T47D (cell line): ENCODE data around the gene DCTN5.

ENCODE experiments used
- DNase-seq, 2 experiments: peaks; one replicate each; pipeline versions ENCODE4 v3.0.0 to v3.0.0-alpha.2; 2011 to 2012; ENCODE audit warnings: low read depth in 1 of 2, low spot score in 1 of 2
- JUND ChIP-seq: IDR thresholded peaks from 2 replicates; pipeline ENCODE4 v1.6.1; 2012; ENCODE audit warnings: low read depth
- in situ Hi-C: cut with HindIII; loops from 2 replicates; pipeline ENCODE4 v1.10.0; 2016; ENCODE audit warnings: low sequenced_read_pairs, low pct_unique_long_range_greater_than_20kb

The DCTN5 gene

DNA sequence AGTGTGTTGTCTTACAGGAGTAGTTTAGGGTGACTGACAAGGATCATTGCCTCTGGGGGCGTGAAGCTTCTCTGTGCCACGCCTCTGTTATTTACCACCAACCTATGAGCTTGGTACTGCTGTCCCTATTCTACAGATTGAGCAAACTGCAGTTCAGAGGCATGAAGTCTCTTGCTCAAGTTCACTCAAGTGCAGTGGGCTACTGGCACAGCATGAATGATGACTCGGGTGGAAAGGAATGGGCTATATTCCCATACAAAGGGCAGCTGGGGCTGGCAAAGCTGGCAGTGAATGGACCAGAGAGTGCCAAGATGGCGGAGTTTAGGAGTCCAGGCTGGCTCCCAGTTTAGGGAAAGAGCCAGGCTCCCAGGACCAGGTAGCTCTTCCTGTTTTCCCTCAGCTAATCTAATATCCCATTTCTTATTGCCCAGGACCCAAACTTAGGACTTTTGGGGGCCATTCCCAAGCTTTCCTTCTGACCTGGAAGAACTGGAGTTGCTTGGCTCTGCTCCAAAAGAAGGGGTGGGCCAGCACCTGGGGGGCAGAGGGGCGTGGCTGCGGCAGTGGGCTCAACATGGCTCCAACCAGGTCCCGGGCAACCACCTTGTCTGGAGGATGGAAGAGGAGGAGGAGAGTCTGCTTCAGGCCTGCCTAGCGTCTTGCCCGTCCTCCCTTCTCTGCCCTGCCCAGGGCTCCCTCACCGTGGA is 50.4 kb downstream of the DCTN5 start:
- peak in 1 of 2 experiments; percentile 52 for DNase-seq
- TF ChIP-seq JUND = no peak
- in situ Hi-C loops = no loop called here

GRCh38 chr16:23692190-23692837 is 51.0 kb downstream of the DCTN5 start:
- no peak for DNase-seq
- no peak for TF ChIP-seq JUND
- in situ Hi-C loops = no loop called here

DNA sequence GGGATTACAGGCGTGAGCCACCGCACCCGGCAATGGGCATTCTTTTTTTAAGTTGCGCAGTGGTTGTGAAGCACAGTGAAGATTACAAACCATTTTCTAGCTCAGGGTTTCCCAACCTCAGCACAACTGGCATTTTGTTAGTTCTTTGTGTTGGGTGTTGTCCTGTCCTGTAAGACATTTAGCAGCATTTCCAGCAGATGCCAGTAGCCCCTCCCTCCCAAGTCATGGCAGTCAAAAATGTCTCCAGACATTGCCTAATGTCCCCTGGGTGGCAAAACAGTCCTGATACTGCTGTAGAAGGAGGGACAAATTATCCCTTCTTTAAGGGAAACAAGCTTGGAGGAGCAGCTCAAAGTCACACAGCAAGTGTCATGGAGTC is 53.0 kb downstream of the DCTN5 start:
- in situ Hi-C loops = no loop called here
- TF ChIP-seq JUND = no peak
- DNase-seq = no peak

- in situ Hi-C loops = no loop called here
- no peak for TF ChIP-seq JUND
These were observed 53.5 kb downstream of the DCTN5 start for GRCh38 chr16:23694644-23695373.

DNA sequence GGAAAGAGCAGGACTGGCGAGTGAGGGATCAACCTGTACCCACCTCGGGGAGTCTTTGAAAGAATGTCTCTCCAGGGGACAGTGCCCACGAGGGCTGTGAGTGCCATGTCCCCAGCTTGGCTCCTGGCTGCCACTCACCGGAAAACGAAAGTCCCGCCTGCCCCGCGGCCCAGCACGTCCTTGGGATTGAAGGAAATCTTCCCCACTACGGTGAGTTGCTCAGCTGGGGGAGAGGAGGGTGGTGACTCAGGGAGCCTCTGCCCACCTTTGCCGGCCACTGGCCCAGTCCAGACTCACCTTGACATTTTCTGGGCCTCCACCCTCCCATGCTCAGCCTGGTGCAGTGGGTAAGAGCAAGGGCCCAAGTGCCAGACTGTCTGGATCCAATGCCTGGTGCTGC is 54.5 kb downstream of the DCTN5 start:
- DNase-seq = no peak
- no peak for TF ChIP-seq JUND
- in situ Hi-C loops = no loop called here

More at GRCh38 chr16:23694644-23695373, 53.5 kb downstream of the DCTN5 start:
- no peak for DNase-seq

DNA sequence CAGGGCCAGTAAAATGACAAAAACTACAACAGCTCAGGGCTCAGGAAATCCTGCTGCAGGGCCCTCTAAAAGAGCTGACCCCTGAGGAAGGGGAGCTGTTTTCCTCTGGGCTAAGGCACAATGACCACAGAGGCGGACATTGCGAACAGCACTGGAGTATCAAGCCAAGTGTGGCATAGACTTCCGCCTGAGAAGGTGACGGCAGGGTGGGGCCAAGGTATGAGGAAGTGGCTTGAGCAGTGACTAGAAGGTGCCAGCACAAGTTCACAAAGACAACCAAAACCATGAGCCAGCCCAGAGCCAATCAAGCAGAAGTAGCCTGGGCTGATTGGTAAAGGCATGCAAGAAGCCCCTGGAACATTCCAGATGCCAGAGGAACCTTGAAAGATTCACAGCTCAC is 57.8 kb downstream of the DCTN5 start:
- in situ Hi-C loops = no loop called here
- DNase-seq = peak in 1 of 2 experiments; percentile 48
- TF ChIP-seq JUND = no peak

DNA sequence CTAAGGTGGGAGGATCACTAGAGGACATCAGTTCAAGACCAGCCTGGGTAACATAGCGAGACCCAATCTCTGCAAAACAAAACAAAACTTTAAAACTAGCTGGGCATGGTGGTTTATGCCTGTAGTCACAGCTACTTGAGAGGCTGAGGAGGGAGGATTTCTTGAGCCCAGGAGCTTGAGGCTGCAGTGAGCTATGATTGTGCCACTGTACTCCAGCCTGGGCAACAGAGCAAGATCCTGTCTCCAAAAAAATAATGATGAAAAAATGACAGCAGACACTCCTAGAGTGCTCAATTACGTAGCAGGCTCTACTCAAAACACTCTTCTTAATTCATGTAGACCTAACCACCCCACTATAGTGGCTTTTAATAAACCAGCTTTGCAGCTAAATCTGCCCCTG is 58.8 kb downstream of the DCTN5 start:
- no peak for TF ChIP-seq JUND
- DNase-seq = no peak
- in situ Hi-C loops = no loop called here

GRCh38 chr16:23700509-23700908 is 59.2 kb downstream of the DCTN5 start:
- TF ChIP-seq JUND = no peak
- in situ Hi-C loops = no loop called here
- DNase-seq = no peak

DNA sequence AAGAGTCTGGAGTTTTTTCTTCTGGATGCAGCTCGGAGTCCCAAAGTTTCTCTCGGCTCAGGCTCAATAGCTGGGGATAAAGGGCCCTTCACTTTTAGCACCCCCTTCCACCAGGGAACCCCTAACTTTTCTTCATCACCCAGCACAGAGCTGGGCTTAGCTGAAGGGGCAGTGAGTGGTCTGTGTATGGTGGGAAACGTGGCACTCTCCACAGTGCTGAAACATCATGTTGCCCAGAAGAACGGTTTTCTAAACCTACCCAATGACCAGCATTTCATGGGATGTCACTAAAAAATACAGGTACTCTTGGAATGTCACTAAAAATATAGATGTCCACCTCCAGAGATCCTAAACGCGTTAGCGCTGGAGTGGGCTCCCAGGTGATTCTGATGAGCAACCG is 59.8 kb downstream of the DCTN5 start:
- in situ Hi-C loops = no loop called here
- TF ChIP-seq JUND = no peak
- DNase-seq = no peak

- in situ Hi-C loops = no loop called here
- no peak for DNase-seq
- no peak for TF ChIP-seq JUND
These were observed 61.7 kb downstream of the DCTN5 start for GRCh38 chr16:23702951-23703350.

DNA sequence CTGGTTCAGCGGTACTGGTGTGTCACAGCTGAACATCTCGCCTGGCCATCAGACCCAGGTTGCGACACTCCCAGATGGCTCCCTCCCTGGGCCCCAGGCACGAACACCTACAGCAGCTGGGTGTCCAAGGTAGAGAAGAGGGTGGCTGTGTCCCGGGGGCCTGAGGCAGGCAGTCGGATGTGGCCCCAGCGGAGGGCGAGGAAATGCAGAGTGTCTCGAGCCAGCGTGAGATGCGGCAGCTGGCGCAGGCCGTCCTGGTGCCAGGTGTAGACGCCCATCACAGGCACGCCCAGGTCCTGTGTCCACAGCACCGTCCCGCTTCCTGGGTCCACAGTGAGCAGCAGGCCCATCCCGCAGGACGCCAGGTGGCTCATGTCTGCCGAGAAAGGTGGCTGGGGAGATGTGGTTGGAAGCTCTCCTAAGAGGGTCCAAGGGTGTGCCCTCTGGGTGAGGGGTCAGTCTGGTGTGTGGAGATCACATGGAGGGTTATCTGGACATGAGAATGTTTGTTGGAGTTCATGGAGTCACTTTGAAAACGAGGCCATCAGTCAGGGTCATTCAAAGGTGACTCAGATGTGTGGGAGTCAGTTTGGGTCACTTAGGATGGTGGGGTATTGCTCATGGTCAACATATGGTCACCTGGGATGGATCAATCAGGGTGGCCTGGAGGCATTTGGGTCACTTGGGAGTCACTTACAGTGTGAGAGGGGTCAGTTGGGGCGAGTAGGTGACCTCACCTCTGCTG is 63.7 kb downstream of the DCTN5 start:
- TF ChIP-seq JUND = no peak
- in situ Hi-C loops = no loop called here
- DNase-seq = no peak

GRCh38 chr16:23705517-23705902 is 64.2 kb downstream of the DCTN5 start:
- in situ Hi-C loops = no loop called here
- no peak for TF ChIP-seq JUND
- DNase-seq = no peak
